ENCODE data around the gene ARHGEF11. TPM values are rescaled to one million over a fixed set of nuclear protein-coding genes. Genes with fewer than 3 reads are reported as not detected.
"Not testable (repeated sequence)": the region's sequence is repeated elsewhere in the genome, so short reads cannot be mapped to it uniquely, and the experiment has no call there.

ARHGEF11 gene
- polyA plus RNA-seq (ENCODE audit: insufficient read length in 3 of 3) = 10 to 100 TPM; 27.0 to 30.7 (median 29.6) TPM

- DNase-seq (ENCODE audit: low read depth in 3 of 3, low spot score in 2 of 3) = peak; percentile 61 to 84 (median 83)
These were observed at the start of gene ARHGEF11 for GRCh38 chr1:157045250-157046218. ARHGEF11 (minus strand) TSS chr1:157045742; CDS start chr1:157044330, 1,412 bp downstream.

- DNase-seq (ENCODE audit: low read depth in 3 of 3, low spot score in 2 of 3) = no peak
These were observed 49.5 kb upstream of the ARHGEF11 start for GRCh38 chr1:157095091-157095490.

GRCh38 chr1:157092831-157093230 is 47.3 kb upstream of the ARHGEF11 start:
- no peak for DNase-seq (ENCODE audit: low read depth in 3 of 3, low spot score in 2 of 3)

- no peak for DNase-seq (ENCODE audit: low read depth in 3 of 3, low spot score in 2 of 3)
These were observed 46.2 kb upstream of the ARHGEF11 start for GRCh38 chr1:157091668-157092273.

GRCh38 chr1:157091186-157091585 is 45.6 kb upstream of the ARHGEF11 start:
- no peak for DNase-seq (ENCODE audit: low read depth in 3 of 3, low spot score in 2 of 3)

- DNase-seq (ENCODE audit: low read depth in 3 of 3, low spot score in 2 of 3) = no peak
These were observed 45.2 kb upstream of the ARHGEF11 start for GRCh38 chr1:157090771-157091170.

- DNase-seq (ENCODE audit: low read depth in 3 of 3, low spot score in 2 of 3) = peak; percentile 73 to 75 (median 73)
These were observed 44.7 kb upstream of the ARHGEF11 start for GRCh38 chr1:157090196-157090647.

- DNase-seq (ENCODE audit: low read depth in 3 of 3, low spot score in 2 of 3) = no peak
These were observed 44.2 kb upstream of the ARHGEF11 start for GRCh38 chr1:157089789-157090188.

- no peak for DNase-seq (ENCODE audit: low read depth in 3 of 3, low spot score in 2 of 3)
These were observed 43.1 kb upstream of the ARHGEF11 start for GRCh38 chr1:157088607-157089006.

- no peak for DNase-seq (ENCODE audit: low read depth in 3 of 3, low spot score in 2 of 3)
These were observed 41.5 kb upstream of the ARHGEF11 start for GRCh38 chr1:157087030-157087429.

GRCh38 chr1:157086299-157086698 is 40.8 kb upstream of the ARHGEF11 start:
- DNase-seq (ENCODE audit: low read depth in 3 of 3, low spot score in 2 of 3) = no peak

GRCh38 chr1:157085421-157085820 is 39.9 kb upstream of the ARHGEF11 start:
- no peak for DNase-seq (ENCODE audit: low read depth in 3 of 3, low spot score in 2 of 3)

- no peak for DNase-seq (ENCODE audit: low read depth in 3 of 3, low spot score in 2 of 3)
These were observed 39.2 kb upstream of the ARHGEF11 start for GRCh38 chr1:157084720-157085119.

GRCh38 chr1:157081707-157082106 is 36.2 kb upstream of the ARHGEF11 start:
- no peak for DNase-seq (ENCODE audit: low read depth in 3 of 3, low spot score in 2 of 3)

GRCh38 chr1:157080714-157081113 is 35.2 kb upstream of the ARHGEF11 start:
- no peak for DNase-seq (ENCODE audit: low read depth in 3 of 3, low spot score in 2 of 3)

- no peak for DNase-seq (ENCODE audit: low read depth in 3 of 3, low spot score in 2 of 3)
These were observed 31.9 kb upstream of the ARHGEF11 start for GRCh38 chr1:157077394-157077793.

GRCh38 chr1:157073944-157074685 is 28.6 kb upstream of the ARHGEF11 start:
- DNase-seq (ENCODE audit: low read depth in 3 of 3, low spot score in 2 of 3) = peak; percentile 30 to 44 (median 31)

- DNase-seq (ENCODE audit: low read depth in 3 of 3, low spot score in 2 of 3) = no peak
These were observed 24.1 kb upstream of the ARHGEF11 start for GRCh38 chr1:157069601-157070000.

GRCh38 chr1:157059241-157059640 is 13.7 kb upstream of the ARHGEF11 start:
- DNase-seq (ENCODE audit: low read depth in 3 of 3, low spot score in 2 of 3) = not testable (repeated sequence)

GRCh38 chr1:157056269-157056668 is 10.7 kb upstream of the ARHGEF11 start:
- no peak for DNase-seq (ENCODE audit: low read depth in 3 of 3, low spot score in 2 of 3)

- DNase-seq (ENCODE audit: low read depth in 3 of 3, low spot score in 2 of 3) = not testable (repeated sequence)
These were observed 10.2 kb upstream of the ARHGEF11 start for GRCh38 chr1:157055729-157056128.

All from right renal cortex interstitium (tissue), 3 donors.